GM12878 (cell line): ENCODE measurements around the gene SEMA4D.

Experiments used
- CTCF ChIP-seq, 3 experiments: IDR thresholded peaks in 2 of 3; conservative IDR thresholded peaks in 1 of 3; 2 replicates each; pipeline ENCODE4 v1.5.1; 2011; ENCODE audit warnings: low read depth in 3 of 3, low read length in 3 of 3, mild to moderate bottlenecking in 3 of 3, control low read depth in 2 of 3, moderate library complexity in 2 of 3, inconsistent platforms in 1 of 3, mixed read lengths in 1 of 3; ENCODE audit not compliant: control insufficient read depth in 2 of 3, insufficient read depth in 1 of 3; ENCODE audit errors: extremely low read depth in 1 of 3
- EP300 ChIP-seq, 2 experiments: fragments of 150-350 bp in 1 of 2; IDR thresholded peaks; 2 replicates each; pipeline ENCODE4 v1.6.1; 2011 to 2012; ENCODE audit warnings: low read depth in 2 of 2, low read length in 2 of 2, borderline replicate concordance in 1 of 2, improper control_type of control experiment in 1 of 2, inconsistent platforms in 1 of 2; ENCODE audit not compliant: control insufficient read depth in 1 of 2
- EZH2 ChIP-seq: IDR thresholded peaks from 2 replicates; pipeline ENCODE4 v1.6.1; 2012; ENCODE audit warnings: low read depth, mild to moderate bottlenecking, control low read depth, inconsistent platforms, low read length, borderline replicate concordance; ENCODE audit not compliant: control insufficient read depth
- GABPA ChIP-seq: IDR thresholded peaks from 2 replicates; pipeline ENCODE4 v1.6.1; 2014; ENCODE audit warnings: antibody characterized with exemption, low read depth, mild to moderate bottlenecking, inconsistent platforms
- IKZF1 ChIP-seq: fragments of 450-650 bp; conservative IDR thresholded peaks from 2 replicates; pipeline ENCODE4 v1.6.1; 2017; ENCODE audit warnings: antibody characterized with exemption, mild to moderate bottlenecking
- POLR2AphosphoS2 ChIP-seq: IDR thresholded peaks from 2 replicates; pipeline ENCODE4 v1.6.1; 2011; ENCODE audit warnings: low read depth, mild to moderate bottlenecking, low read length, improper control_type of control experiment, moderate library complexity
- PRDM15 ChIP-seq: fragments of 450-650 bp; formaldehyde crosslinking; IDR thresholded peaks from 2 replicates; pipeline ENCODE4 v1.4.0; 2020; ENCODE audit warnings: mild to moderate bottlenecking, moderate library complexity
- RB1 ChIP-seq: fragments of 450-650 bp; formaldehyde crosslinking; IDR thresholded peaks from 2 replicates; pipeline ENCODE4 v1.6.1; 2017; ENCODE audit warnings: mild to moderate bottlenecking, borderline replicate concordance
- RCOR1 ChIP-seq: conservative IDR thresholded peaks from 2 replicates; pipeline ENCODE4 v1.6.1; 2012; ENCODE audit warnings: low read depth, low read length, improper control_type of control experiment
- RFX5 ChIP-seq: IDR thresholded peaks from 2 replicates; pipeline ENCODE4 v1.6.1; 2011; ENCODE audit warnings: low read depth, low read length, improper control_type of control experiment
- SP1 ChIP-seq: IDR thresholded peaks from one replicate; pipeline ENCODE4 v1.6.1; 2011; ENCODE audit warnings: low read depth, low read length
- USF1 ChIP-seq: IDR thresholded peaks from 2 replicates; pipeline ENCODE4 v1.6.1; 2011; ENCODE audit warnings: borderline replicate concordance, low read depth, mild to moderate bottlenecking, moderate library complexity, mixed read lengths, low read length; ENCODE audit not compliant: insufficient read depth; ENCODE audit errors: extremely low read length
- ZNF274 ChIP-seq: IDR thresholded peaks from one replicate; pipeline ENCODE4 v1.8.0; 2011; ENCODE audit not compliant: insufficient read length, insufficient read depth

- TF ChIP-seq RFX5 (no peak), EP300 (IDR thresholded peaks at IDR 0.05; ENCODE audit: borderline replicate concordance in 1 of 2, control insufficient read depth in 1 of 2, low read depth in 2 of 2, low read length in 2 of 2) (no peak), CTCF (IDR thresholded peaks at IDR 0.05 in 2 of 3, conservative IDR thresholded peaks at IDR 0.05 in 1 of 3; ENCODE audit: control insufficient read depth in 2 of 3, extremely low read depth in 1 of 3, insufficient read depth in 1 of 3, low read depth in 3 of 3, low read length in 3 of 3) (no peak), PRDM15 (CRISPR knock-in tag) (no peak), USF1 (no peak), SP1 (no peak), RB1 (no peak), ZNF274 (no peak), GABPA (no peak), IKZF1 (no peak), POLR2AphosphoS2 (no peak), EZH2 (no peak), RCOR1 (no peak)
Observed at GRCh38 chr9:89481538-89481915, 16.4 kb downstream of the SEMA4D start.
